A673 (cell line): ENCODE results near the gene RADX. TPM values are rescaled to one million over a fixed set of nuclear protein-coding genes. Genes with fewer than 3 reads are reported as not detected.

ENCODE experiments used
- BruUV-seq: library from RNA; stranded (reverse); fragments of 400-500 nt; replicated peaks from 2 replicates; lab custom pipeline; 2021; lab: Mats Ljungman, UMichigan
- CTCF ChIA-PET: fragments of 300-600 bp; sonication (Branson Sonifier 250); formaldehyde crosslinking; loops from one replicate; lab custom pipeline; 2022; ENCODE audit warnings: antibody characterized with exemption; lab: Charles Lee
- POLR2A ChIA-PET: fragments of 300-600 bp; sonication (Branson Sonifier 250); formaldehyde crosslinking; loops from one replicate; lab custom pipeline; 2022; ENCODE audit warnings: antibody characterized with exemption; ENCODE audit not compliant: low non-redundant PET; lab: Charles Lee
- DNase-seq: peaks from one replicate; pipeline ENCODE4 v3.0.0-alpha.2; 2015; ENCODE audit warnings: low spot score
- H3K27ac ChIP-seq: fragments of 200-600 bp; sonication (generic); 2 replicates; pipeline ENCODE4 v1.5.1; 2016; ENCODE audit warnings: mixed run types, low read depth, mild to moderate bottlenecking, mixed read lengths, antibody characterized with exemption, low read length; ENCODE audit not compliant: poor library complexity, severe bottlenecking
- H3K27me3 ChIP-seq: fragments of 200-600 bp; sonication (generic); replicated peaks from 2 replicates; pipeline ENCODE4 v1.6.1; 2017; ENCODE audit warnings: mixed run types, low read depth, mild to moderate bottlenecking, mixed read lengths, antibody characterized with exemption, low read length; ENCODE audit not compliant: insufficient read depth, poor library complexity
- H3K36me3 ChIP-seq: fragments of 200-600 bp; sonication (generic); 2 replicates; pipeline ENCODE4 v1.6.1; 2016; ENCODE audit warnings: mixed run types, mild to moderate bottlenecking, mixed read lengths, antibody characterized with exemption, low read length; ENCODE audit not compliant: insufficient read depth, poor library complexity, severe bottlenecking
- H3K4me1 ChIP-seq: fragments of 200-600 bp; sonication (generic); 2 replicates; pipeline ENCODE4 v1.6.1; 2017; ENCODE audit warnings: mixed run types, mild to moderate bottlenecking, mixed read lengths, antibody characterized with exemption, low read length; ENCODE audit not compliant: insufficient read depth, poor library complexity, severe bottlenecking
- H3K4me3 ChIP-seq: fragments of 200-600 bp; sonication (generic); 2 replicates; pipeline ENCODE4 v1.5.1; 2016; ENCODE audit warnings: low read depth, mixed run types, mild to moderate bottlenecking, mixed read lengths, low read length; ENCODE audit not compliant: poor library complexity, severe bottlenecking
- H3K9me3 ChIP-seq: fragments of 200-600 bp; sonication (generic); 2 replicates; pipeline ENCODE4 v1.6.1; 2016; ENCODE audit warnings: mixed run types, low read depth, mild to moderate bottlenecking, mixed read lengths, antibody characterized with exemption, low read length; ENCODE audit not compliant: poor library complexity, severe bottlenecking
- EZH2 ChIP-seq: fragments of 200-600 bp; sonication (generic); IDR thresholded peaks from 2 replicates; pipeline ENCODE4 v1.6.1; 2017; ENCODE audit warnings: borderline replicate concordance, low read depth, mild to moderate bottlenecking, mixed read lengths, antibody characterized with exemption, low read length; ENCODE audit not compliant: poor library complexity, severe bottlenecking
- intact Hi-C: fragments of 100-400 bp; cut with micrococcal nuclease; formaldehyde crosslinking; loops from one replicate; pipeline ENCODE4 v1.10.0; 2022; ENCODE audit not compliant: unreplicated experiment
- total RNA-seq: library from RNA; stranded (reverse); gene quantifications from 2 replicates; pipeline ENCODE4 v1.2.3, GENCODE V29; 2021
- TF ChIP-seq, protein P1 (sequence below): fragments of 300-800, 200-600 bp; sonication (generic); conservative IDR thresholded peaks from 2 replicates; pipeline ENCODE4 v1.5.1; 2017; ENCODE audit warnings: low read depth, mild to moderate bottlenecking, antibody characterized with exemption, low read length, moderate library complexity, mixed read lengths

The RADX gene
- total RNA-seq, 1 experiment from 2014 or later = not detected

DNA sequence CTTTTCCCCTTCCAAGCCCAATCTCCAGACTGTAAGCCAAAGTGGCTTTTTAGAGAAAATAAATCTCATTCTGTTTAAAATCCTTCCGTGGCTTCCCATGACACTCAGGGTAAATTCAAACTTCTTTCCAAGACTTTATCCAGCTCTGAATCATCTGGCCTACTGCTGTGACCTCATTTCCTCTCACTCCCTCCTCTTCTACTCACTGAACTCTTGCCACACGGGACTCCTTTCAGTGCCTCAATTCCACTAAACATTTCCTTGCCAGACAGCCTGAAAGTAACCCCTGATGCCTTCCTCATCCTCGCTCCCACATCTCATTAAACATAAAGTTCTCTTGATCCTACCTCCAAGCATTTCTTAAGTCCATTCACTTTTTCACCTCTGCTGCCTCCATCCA, 86.9 kb downstream of the RADX start:
- Histone ChIP-seq H3K27me3 (peaks cover 8% of the 10 kb centered on the region), H3K9me3 (no peaks in the 10 kb centered on the region), H3K4me1 (no peaks in the 10 kb centered on the region), H3K27ac (no peak overlapping the region), H3K36me3 (no peaks in the 10 kb centered on the region), H3K4me3 (no peak overlapping the region)
- TF ChIP-seq, protein P1, sequence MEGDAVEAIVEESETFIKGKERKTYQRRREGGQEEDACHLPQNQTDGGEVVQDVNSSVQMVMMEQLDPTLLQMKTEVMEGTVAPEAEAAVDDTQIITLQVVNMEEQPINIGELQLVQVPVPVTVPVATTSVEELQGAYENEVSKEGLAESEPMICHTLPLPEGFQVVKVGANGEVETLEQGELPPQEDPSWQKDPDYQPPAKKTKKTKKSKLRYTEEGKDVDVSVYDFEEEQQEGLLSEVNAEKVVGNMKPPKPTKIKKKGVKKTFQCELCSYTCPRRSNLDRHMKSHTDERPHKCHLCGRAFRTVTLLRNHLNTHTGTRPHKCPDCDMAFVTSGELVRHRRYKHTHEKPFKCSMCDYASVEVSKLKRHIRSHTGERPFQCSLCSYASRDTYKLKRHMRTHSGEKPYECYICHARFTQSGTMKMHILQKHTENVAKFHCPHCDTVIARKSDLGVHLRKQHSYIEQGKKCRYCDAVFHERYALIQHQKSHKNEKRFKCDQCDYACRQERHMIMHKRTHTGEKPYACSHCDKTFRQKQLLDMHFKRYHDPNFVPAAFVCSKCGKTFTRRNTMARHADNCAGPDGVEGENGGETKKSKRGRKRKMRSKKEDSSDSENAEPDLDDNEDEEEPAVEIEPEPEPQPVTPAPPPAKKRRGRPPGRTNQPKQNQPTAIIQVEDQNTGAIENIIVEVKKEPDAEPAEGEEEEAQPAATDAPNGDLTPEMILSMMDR = no peak
- no peak for TF ChIP-seq EZH2
- CTCF ChIA-PET = no interaction called here
- POLR2A ChIA-PET = no interaction called here
- no peak for DNase-seq
- no TSS peak for BruUV-seq
- intact Hi-C loops = no loop called here

DNA sequence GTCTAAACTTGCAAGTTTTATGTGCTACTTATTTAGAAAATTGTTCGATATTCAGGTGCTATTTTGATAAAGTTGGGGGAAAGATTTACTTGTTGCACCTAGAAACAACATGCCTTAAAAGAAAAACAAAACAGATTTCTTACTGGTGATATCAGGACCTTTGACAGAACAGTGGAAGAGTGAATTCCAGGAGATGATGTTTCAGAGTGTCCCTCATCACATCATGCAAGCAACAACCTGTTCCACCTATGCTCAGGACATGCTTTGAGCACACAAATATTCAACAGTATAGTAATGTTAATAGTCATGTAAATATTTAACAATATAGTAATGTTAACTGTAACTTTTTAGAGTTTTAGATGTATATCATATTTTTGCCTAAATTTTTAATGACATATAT, 90.9 kb downstream of the RADX start:
- Histone ChIP-seq H3K9me3 (no peaks in the 10 kb centered on the region), H3K36me3 (no peaks in the 10 kb centered on the region), H3K4me1 (no peaks in the 10 kb centered on the region), H3K27me3 (no peaks in the 10 kb centered on the region), H3K27ac (no peak overlapping the region), H3K4me3 (no peak overlapping the region)
- ChIA-PET POLR2A (no interaction called here), CTCF (no interaction called here)
- no peak for DNase-seq
- no TSS peak for BruUV-seq
- TF ChIP-seq EZH2 = no peak
- TF ChIP-seq, protein P1 = no peak
- intact Hi-C loops = no loop called here

DNA sequence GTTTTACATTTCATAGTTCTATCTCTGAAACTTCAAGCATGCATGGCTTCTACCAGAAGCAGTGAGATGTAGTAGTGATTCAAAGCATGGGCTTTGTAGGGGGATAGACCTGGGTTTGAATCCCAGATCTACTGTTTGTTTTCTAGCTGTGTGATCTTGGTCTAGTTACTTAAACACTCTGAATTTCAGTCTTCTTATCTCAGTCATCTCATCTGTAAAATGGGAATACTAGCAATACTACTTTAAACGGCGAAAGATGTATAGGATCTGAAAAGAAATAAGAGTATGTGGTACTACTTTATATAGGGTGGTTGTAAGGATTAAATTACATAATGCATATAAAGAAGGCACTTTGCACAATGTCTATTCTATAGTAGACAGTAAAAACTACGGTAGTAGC, 94.7 kb downstream of the RADX start:
- intact Hi-C loops = no loop called here
- TF ChIP-seq, protein P1 = no peak
- TF ChIP-seq EZH2 = no peak
- H3K36me3 ChIP-seq = no peaks in the 10 kb centered on the region
- ChIA-PET CTCF (no interaction called here), POLR2A (no interaction called here)
- H3K4me3 ChIP-seq = no peak overlapping the region
- H3K27me3 ChIP-seq = no peaks in the 10 kb centered on the region
- no peak overlapping the region for H3K27ac ChIP-seq
- no TSS peak for BruUV-seq
- H3K4me1 ChIP-seq = no peaks in the 10 kb centered on the region
- H3K9me3 ChIP-seq = no peaks in the 10 kb centered on the region
- DNase-seq = no peak
